HL-60 (cell line): ENCODE results near the gene NF2.
"Not testable (repeated sequence)": the region's sequence is repeated elsewhere in the genome, so short reads cannot be mapped to it uniquely, and the experiment has no call there.

Experiments
- DNase-seq, 2 experiments: peaks; one replicate each; pipeline ENCODE4 v3.0.0-alpha.2; 2010 to 2020; ENCODE audit warnings: low read depth in 1 of 2, low spot score in 1 of 2
- H3K27ac ChIP-seq: fragments of 250-450 bp; sonication (Bioruptor Pico); replicated peaks from 2 replicates; pipeline ENCODE4 v1.5.1; 2020; ENCODE audit warnings: mild to moderate bottlenecking, moderate library complexity
- H3K27me3 ChIP-seq: fragments of 250-450 bp; sonication (Bioruptor Pico); 2 replicates; pipeline ENCODE4 v1.5.1; 2021; ENCODE audit warnings: mild to moderate bottlenecking, moderate library complexity; ENCODE audit not compliant: insufficient read depth, poor library complexity, severe bottlenecking
- H3K4me3 ChIP-seq: replicated peaks from 2 replicates; pipeline ENCODE4 v1.5.1; 2011; ENCODE audit warnings: mild to moderate bottlenecking, control low read depth, low read length; ENCODE audit not compliant: insufficient read depth
- GABPA ChIP-seq: IDR thresholded peaks from 2 replicates; pipeline ENCODE4 v1.6.1; 2012; ENCODE audit warnings: low read depth
- POLR2AphosphoS5 ChIP-seq: IDR thresholded peaks from 2 replicates; pipeline ENCODE4 v1.6.1; 2012; ENCODE audit warnings: low read depth
- SPI1 ChIP-seq: IDR thresholded peaks from 2 replicates; pipeline ENCODE4 v1.6.1; 2012; ENCODE audit warnings: low read depth, mild to moderate bottlenecking, borderline replicate concordance
- TF ChIP-seq, protein P1 (sequence below): IDR thresholded peaks from one replicate; pipeline ENCODE4 v1.5.1; 2011; ENCODE audit warnings: low read length, control low read depth, inconsistent platforms; ENCODE audit not compliant: insufficient read depth
- TF ChIP-seq, protein P2 (sequence below): IDR thresholded peaks from 2 replicates; pipeline ENCODE4 v1.6.1; 2012; ENCODE audit warnings: low read depth; ENCODE audit not compliant: insufficient replicate concordance

Gene NF2

DNA sequence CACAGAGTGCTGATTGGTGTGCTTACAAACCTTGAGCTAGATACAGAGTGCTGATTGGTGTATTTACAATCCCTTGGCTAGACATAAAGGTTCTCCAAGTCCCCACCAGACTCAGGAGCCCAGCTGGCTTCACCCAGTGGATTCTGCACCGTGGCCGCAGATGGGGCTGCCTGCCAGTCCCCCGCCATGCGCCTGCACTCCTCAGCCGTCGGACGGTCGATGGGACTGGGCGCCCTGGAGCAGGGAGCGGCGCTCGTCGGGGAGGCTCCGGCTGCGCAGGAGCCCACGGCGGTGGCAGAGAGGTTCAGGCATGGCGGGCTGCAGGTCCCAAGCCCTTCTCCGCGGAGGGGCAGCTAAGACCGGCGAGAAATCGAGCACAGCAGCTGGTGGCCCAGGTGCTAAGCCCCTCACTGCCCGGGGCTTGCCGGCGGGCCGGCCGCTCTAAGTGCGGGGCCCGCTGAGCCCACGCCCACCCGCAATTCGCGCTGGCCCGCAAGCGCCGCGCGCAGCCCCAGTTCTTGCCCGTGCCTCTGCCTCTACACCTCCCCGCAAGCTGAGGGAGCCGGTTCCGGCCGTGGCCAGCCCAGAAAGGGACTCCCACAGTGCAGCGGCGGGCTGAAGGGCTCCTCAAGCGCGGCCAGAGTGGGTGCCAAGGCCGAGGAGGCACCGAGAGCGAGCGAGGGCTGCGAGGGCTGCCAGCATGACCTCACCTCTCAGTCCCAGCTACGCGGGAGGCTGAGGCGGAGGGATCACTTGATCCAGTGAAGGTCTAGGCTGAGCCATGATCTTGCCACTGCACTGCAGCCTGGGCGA, 5.4 kb upstream of the NF2 start:
- DNase-seq, H3K4me3 ChIP-seq, H3K27me3 ChIP-seq, H3K27ac ChIP-seq: not testable (repeated sequence)

DNA sequence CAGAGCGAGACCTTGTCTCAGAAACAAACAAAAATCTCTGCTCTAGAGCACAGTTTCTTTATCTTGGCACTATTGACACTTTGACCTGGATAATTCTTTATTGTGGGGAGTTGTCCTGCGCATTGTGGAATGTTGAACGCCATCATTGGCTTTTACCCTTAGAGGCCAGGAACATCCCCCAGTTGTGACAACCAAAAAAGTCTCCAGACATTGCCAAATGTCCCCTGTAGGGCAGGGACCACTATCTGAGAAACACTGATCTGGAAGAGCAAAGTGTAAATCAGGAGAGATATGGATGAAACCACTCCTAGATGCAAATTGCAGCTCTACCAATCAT, 4.8 kb upstream of the NF2 start:
- DNase-seq, result no peak

DNA sequence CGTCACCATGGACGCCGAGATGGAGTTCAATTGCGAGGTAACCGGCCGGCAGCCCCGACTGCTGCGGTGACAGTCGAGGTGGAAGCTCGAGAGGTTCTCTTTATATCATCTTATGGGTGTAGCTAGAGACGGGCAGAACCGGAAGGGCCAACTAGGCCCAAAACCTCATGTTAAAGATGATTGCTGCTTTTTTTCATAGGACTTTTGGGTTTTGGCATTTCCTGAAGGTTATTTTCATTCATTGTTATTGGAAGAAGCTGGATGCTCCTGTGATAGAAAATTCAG, 585 bp downstream of the NF2 start:
- TF ChIP-seq, protein P1, sequence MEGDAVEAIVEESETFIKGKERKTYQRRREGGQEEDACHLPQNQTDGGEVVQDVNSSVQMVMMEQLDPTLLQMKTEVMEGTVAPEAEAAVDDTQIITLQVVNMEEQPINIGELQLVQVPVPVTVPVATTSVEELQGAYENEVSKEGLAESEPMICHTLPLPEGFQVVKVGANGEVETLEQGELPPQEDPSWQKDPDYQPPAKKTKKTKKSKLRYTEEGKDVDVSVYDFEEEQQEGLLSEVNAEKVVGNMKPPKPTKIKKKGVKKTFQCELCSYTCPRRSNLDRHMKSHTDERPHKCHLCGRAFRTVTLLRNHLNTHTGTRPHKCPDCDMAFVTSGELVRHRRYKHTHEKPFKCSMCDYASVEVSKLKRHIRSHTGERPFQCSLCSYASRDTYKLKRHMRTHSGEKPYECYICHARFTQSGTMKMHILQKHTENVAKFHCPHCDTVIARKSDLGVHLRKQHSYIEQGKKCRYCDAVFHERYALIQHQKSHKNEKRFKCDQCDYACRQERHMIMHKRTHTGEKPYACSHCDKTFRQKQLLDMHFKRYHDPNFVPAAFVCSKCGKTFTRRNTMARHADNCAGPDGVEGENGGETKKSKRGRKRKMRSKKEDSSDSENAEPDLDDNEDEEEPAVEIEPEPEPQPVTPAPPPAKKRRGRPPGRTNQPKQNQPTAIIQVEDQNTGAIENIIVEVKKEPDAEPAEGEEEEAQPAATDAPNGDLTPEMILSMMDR, result no peak
- no peak for TF ChIP-seq GABPA
- TF ChIP-seq, protein P2, sequence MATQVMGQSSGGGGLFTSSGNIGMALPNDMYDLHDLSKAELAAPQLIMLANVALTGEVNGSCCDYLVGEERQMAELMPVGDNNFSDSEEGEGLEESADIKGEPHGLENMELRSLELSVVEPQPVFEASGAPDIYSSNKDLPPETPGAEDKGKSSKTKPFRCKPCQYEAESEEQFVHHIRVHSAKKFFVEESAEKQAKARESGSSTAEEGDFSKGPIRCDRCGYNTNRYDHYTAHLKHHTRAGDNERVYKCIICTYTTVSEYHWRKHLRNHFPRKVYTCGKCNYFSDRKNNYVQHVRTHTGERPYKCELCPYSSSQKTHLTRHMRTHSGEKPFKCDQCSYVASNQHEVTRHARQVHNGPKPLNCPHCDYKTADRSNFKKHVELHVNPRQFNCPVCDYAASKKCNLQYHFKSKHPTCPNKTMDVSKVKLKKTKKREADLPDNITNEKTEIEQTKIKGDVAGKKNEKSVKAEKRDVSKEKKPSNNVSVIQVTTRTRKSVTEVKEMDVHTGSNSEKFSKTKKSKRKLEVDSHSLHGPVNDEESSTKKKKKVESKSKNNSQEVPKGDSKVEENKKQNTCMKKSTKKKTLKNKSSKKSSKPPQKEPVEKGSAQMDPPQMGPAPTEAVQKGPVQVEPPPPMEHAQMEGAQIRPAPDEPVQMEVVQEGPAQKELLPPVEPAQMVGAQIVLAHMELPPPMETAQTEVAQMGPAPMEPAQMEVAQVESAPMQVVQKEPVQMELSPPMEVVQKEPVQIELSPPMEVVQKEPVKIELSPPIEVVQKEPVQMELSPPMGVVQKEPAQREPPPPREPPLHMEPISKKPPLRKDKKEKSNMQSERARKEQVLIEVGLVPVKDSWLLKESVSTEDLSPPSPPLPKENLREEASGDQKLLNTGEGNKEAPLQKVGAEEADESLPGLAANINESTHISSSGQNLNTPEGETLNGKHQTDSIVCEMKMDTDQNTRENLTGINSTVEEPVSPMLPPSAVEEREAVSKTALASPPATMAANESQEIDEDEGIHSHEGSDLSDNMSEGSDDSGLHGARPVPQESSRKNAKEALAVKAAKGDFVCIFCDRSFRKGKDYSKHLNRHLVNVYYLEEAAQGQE, result no peak
- TF ChIP-seq SPI1, result no peak
- TF ChIP-seq POLR2AphosphoS5, result no peak
- peak overlapping the region; percentile 95 for H3K27ac ChIP-seq

More for the DNA sequence above, 4.8 kb upstream of the NF2 start:
- Histone ChIP-seq H3K27ac (no peak overlapping the region), H3K27me3 (no peaks in the 10 kb centered on the region), H3K4me3 (no peak overlapping the region)
- TF ChIP-seq, protein P1, result no peak
- TF ChIP-seq POLR2AphosphoS5, result no peak
- TF ChIP-seq GABPA, result no peak
- TF ChIP-seq SPI1, result no peak
- TF ChIP-seq, protein P2, result no peak

DNA sequence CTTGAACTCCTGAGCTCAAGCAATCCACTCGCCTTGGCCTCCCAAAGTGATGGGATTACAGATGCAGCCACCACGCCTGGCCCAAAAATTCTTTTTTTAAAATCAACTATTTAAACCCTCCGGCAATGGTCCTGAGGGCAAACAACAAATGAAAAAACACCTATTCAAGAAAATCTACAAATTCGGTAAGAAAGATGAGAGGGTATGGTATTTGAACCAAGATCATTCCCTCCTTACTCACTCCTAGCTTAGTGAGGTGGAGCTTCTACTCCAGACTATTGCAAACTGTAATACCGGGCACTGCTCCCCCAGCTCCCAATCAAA, 2.1 kb downstream of the NF2 start:
- Histone ChIP-seq H3K27me3 (no peaks in the 10 kb centered on the region), H3K27ac (no peak overlapping the region), H3K4me3 (no peak overlapping the region)
- no peak for DNase-seq
- no peak for TF ChIP-seq POLR2AphosphoS5
- no peak for TF ChIP-seq GABPA
- TF ChIP-seq, protein P1, result no peak
- TF ChIP-seq SPI1, result no peak
- TF ChIP-seq, protein P2, result no peak

More for the DNA sequence above, 585 bp downstream of the NF2 start:
- peak in 1 of 2 experiments; percentile 67 for DNase-seq
- H3K4me3 ChIP-seq, result peak overlapping the region; percentile 75
- no peaks in the 10 kb centered on the region for H3K27me3 ChIP-seq
